Endothelial cell of umbilical vein (primary cell): Measurements from ENCODE around the gene LDHD. TPM values are rescaled to one million over a fixed set of nuclear protein-coding genes. Genes with fewer than 3 reads are reported as not detected.

Experiments
- BruUV-seq: library from RNA; stranded (reverse); fragments of 400-500 nt; replicated peaks from 2 replicates; lab custom pipeline; 2021; lab: Mats Ljungman, UMichigan
- CTCF ChIA-PET: fragments of 300-600, 350-600 bp; sonication (Branson Sonifier 250); formaldehyde crosslinking; loops from one replicate; lab custom pipeline; 2021; ENCODE audit warnings: antibody characterized with exemption, inconsistent platforms; lab: Charles Lee
- POLR2A ChIA-PET: fragments of 300-600, 350-600 bp; sonication (Branson Sonifier 250); formaldehyde crosslinking; loops from one replicate; lab custom pipeline; 2021; ENCODE audit warnings: antibody characterized with exemption, inconsistent platforms; lab: Charles Lee
- DNase-seq: peaks from one replicate; pipeline ENCODE4 v3.0.0-alpha.2; 2011; ENCODE audit warnings: low read depth, low spot score
- FAIRE-seq: peaks from 2 replicates; lab custom pipeline; 2011; peaks lifted over from hg19 to GRCh38; lab: Jason Lieb, UNC
- H2AFZ ChIP-seq: 2 replicates; pipeline ENCODE4 v1.6.0; 2012; ENCODE audit warnings: low read depth, low read length, control low read depth, inconsistent platforms
- H3K27ac ChIP-seq: 2 replicates; pipeline ENCODE4 v1.5.1; 2011; ENCODE audit warnings: low read depth, mild to moderate bottlenecking, control low read depth, low read length, moderate library complexity; ENCODE audit not compliant: insufficient read depth
- H3K27me3 ChIP-seq, 2 experiments: 2 replicates each; pipeline versions ENCODE4 v1.6.0 to v1.6.1; 2011; ENCODE audit warnings: low read length in 2 of 2, mixed read lengths in 1 of 2; ENCODE audit not compliant: control insufficient read depth in 2 of 2, insufficient read depth in 2 of 2
- H3K36me3 ChIP-seq, 2 experiments: 2 replicates in 1 of 2; 3 replicates in 1 of 2; pipeline ENCODE4 v1.5.1; 2011; ENCODE audit warnings: low read length in 2 of 2, mild to moderate bottlenecking in 1 of 2, moderate library complexity in 1 of 2; ENCODE audit not compliant: control insufficient read depth in 2 of 2, insufficient read depth in 2 of 2; ENCODE audit errors: extremely low read depth in 1 of 2
- H3K4me1 ChIP-seq: 3 replicates; pipeline ENCODE4 v1.5.1; 2011; ENCODE audit warnings: mild to moderate bottlenecking, low read length; ENCODE audit not compliant: control insufficient read depth, insufficient read depth; ENCODE audit errors: extremely low read depth
- H3K4me2 ChIP-seq: 2 replicates; pipeline ENCODE4 v1.6.1; 2011; ENCODE audit warnings: low read length, control low read depth, mixed read lengths; ENCODE audit not compliant: insufficient read depth
- H3K4me3 ChIP-seq, 3 experiments: fragments of 200-600 bp in 1 of 3; sonication (generic), shearing (Covaris generic) in 1 of 3; replicated peaks in 1 of 3; 2 replicates each; pipeline ENCODE4 v1.5.1; 2011 to 2016; ENCODE audit warnings: control low read depth in 3 of 3, low read length in 3 of 3, mild to moderate bottlenecking in 2 of 3, inconsistent platforms in 1 of 3, low read depth in 1 of 3, moderate library complexity in 1 of 3; ENCODE audit not compliant: insufficient read depth in 1 of 3
- H3K79me2 ChIP-seq: 2 replicates; pipeline ENCODE4 v1.6.0; 2012; ENCODE audit warnings: low read length, inconsistent platforms; ENCODE audit not compliant: control insufficient read depth, insufficient read depth
- H3K9ac ChIP-seq: replicated peaks from 2 replicates; pipeline ENCODE3; 2011; ENCODE audit warnings: low read length, control low read depth; ENCODE audit not compliant: insufficient read depth; ENCODE audit errors: extremely low read depth
- H3K9me1 ChIP-seq: replicated peaks from 3 replicates; pipeline ENCODE4 v1.6.0; 2011; ENCODE audit warnings: mild to moderate bottlenecking, low read length; ENCODE audit not compliant: control insufficient read depth, insufficient read depth; ENCODE audit errors: extremely low read depth
- H3K9me3 ChIP-seq: replicated peaks from 2 replicates; pipeline ENCODE4 v1.5.1; 2012; ENCODE audit warnings: low read length, inconsistent platforms; ENCODE audit not compliant: control insufficient read depth, insufficient read depth
- H4K20me1 ChIP-seq: replicated peaks from 2 replicates; pipeline ENCODE3; 2011; ENCODE audit warnings: mild to moderate bottlenecking, low read length; ENCODE audit not compliant: control insufficient read depth, insufficient read depth; ENCODE audit errors: extremely low read depth
- EZH2 ChIP-seq: IDR thresholded peaks from 2 replicates; pipeline ENCODE4 v1.6.1; 2012; ENCODE audit warnings: borderline replicate concordance, low read depth, mild to moderate bottlenecking, moderate library complexity, low read length, inconsistent platforms; ENCODE audit not compliant: severe bottlenecking
- FOS ChIP-seq: IDR thresholded peaks from 2 replicates; pipeline ENCODE4 v1.6.1; 2011; ENCODE audit warnings: mild to moderate bottlenecking, low read length, moderate library complexity, borderline replicate concordance; ENCODE audit not compliant: insufficient read depth
- GATA2 ChIP-seq: IDR thresholded peaks from 2 replicates; pipeline ENCODE4 v1.7.0; 2011; ENCODE audit warnings: low read depth, mild to moderate bottlenecking, moderate library complexity, mixed read lengths, low read length; ENCODE audit not compliant: insufficient read length, insufficient read depth
- JUN ChIP-seq: IDR thresholded peaks from 2 replicates; pipeline ENCODE4 v1.6.1; 2011; ENCODE audit warnings: borderline replicate concordance, low read depth; ENCODE audit not compliant: insufficient read length, insufficient read depth
- MAX ChIP-seq: IDR thresholded peaks from 2 replicates; pipeline ENCODE4 v1.6.1; 2011; ENCODE audit not compliant: insufficient read depth, insufficient read length
- MYC ChIP-seq: IDR thresholded peaks from one replicate; pipeline ENCODE4 v1.6.1; 2011; ENCODE audit warnings: mild to moderate bottlenecking, low read depth, low read length
- POLR2A ChIP-seq: IDR thresholded peaks from 2 replicates; pipeline ENCODE4 v1.6.1; 2012; ENCODE audit warnings: low read depth, mild to moderate bottlenecking, control low read depth, low read length
- POLR2AphosphoS5 ChIP-seq: IDR thresholded peaks from 2 replicates; pipeline ENCODE4 v1.6.1; 2012; ENCODE audit warnings: low read depth, mild to moderate bottlenecking, control low read depth, low read length, moderate library complexity; ENCODE audit not compliant: insufficient read depth
- dilution Hi-C: fragments of 300-500 bp; cut with MboI; formaldehyde crosslinking; loops from one replicate; pipeline ENCODE4 v1.15.0; 2019; ENCODE audit warnings: low sequenced_read_pairs; ENCODE audit not compliant: extremely low pct_ligation_motif_present
- intact Hi-C: fragments of 100-400 bp; cut with micrococcal nuclease; formaldehyde crosslinking; loops from one replicate; pipeline ENCODE4 v1.10.0; 2022
- polyA plus RNA-seq, 4 experiments: library from polyadenylated mRNA; depleted of rRNA in 3 of 4; stranded (reverse) in 3 of 4; unstranded in 1 of 4; fragments of >200 nt; gene quantifications; 2 replicates each; pipeline versions ENCODE4 v1.2.1 to v1.2.3, GENCODE V29; 2011 to 2012; ENCODE audit warnings: missing spikeins in 1 of 4
- total RNA-seq: library from RNA; stranded (reverse); gene quantifications from 2 replicates; pipeline ENCODE4 v1.2.3, GENCODE V29; 2021
- TF ChIP-seq, protein P1 (sequence below), 2 donors: IDR thresholded peaks; 1 replicate in 1 of 2; 2 replicates in 1 of 2; pipeline ENCODE4 v1.5.1; 2011; ENCODE audit warnings: low read length in 2 of 2, mild to moderate bottlenecking in 2 of 2, moderate library complexity in 2 of 2, control low read depth in 1 of 2, inconsistent platforms in 1 of 2, low read depth in 1 of 2; ENCODE audit not compliant: insufficient read depth in 1 of 2; ENCODE audit errors: extremely low read depth in 1 of 2

The LDHD gene
- total and polyA plus RNA-seq, 2 donors (not counting 3 experiments of a cell fraction or from before 2014, with no cell fraction given): 0.41 TPM; not detected in 1

DNA sequence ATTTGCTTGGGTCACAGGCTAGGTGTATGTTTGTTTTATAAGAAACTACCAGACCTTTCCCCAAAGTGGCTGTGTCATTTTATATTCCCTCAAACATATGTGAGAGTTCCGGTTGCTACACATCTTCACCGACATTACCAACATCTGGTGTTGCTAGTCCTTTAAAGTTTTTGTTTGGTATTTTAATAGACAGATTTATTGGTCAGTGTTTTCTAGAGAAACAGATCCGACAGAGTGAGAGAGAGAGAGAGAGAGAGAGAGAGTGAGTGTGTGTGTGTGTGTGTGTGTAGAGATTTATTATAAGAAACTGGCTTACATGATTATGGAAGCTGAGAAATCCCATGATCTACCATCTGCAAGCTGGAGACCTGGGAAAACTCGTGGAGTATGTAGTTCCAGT is 31.0 kb downstream of the LDHD start:
- ChIA-PET POLR2A (no interaction called here), CTCF (no interaction called here)
- Histone ChIP-seq H3K4me2 (no peak overlapping the region), H2AFZ (no peak overlapping the region), H4K20me1 (no peaks in the 10 kb centered on the region), H3K79me2 (peaks cover 15% of the 10 kb centered on the region), H3K9ac (no peak overlapping the region), H3K27me3 (no peaks in the 10 kb centered on the region), H3K4me1 (peaks cover 26% of the 10 kb centered on the region), H3K9me1 (no peaks in the 10 kb centered on the region), H3K36me3 (no peaks in the 10 kb centered on the region), H3K27ac (no peak overlapping the region), H3K4me3 (no peak overlapping the region), H3K9me3 (no peaks in the 10 kb centered on the region)
- dilution Hi-C loops (no loop called here), intact Hi-C loops (no loop called here)
- TF ChIP-seq FOS (no peak), JUN (no peak), POLR2A (no peak), POLR2AphosphoS5 (no peak), MAX (no peak), EZH2 (no peak), MYC (no peak), GATA2 (no peak)
- TF ChIP-seq, protein P1, sequence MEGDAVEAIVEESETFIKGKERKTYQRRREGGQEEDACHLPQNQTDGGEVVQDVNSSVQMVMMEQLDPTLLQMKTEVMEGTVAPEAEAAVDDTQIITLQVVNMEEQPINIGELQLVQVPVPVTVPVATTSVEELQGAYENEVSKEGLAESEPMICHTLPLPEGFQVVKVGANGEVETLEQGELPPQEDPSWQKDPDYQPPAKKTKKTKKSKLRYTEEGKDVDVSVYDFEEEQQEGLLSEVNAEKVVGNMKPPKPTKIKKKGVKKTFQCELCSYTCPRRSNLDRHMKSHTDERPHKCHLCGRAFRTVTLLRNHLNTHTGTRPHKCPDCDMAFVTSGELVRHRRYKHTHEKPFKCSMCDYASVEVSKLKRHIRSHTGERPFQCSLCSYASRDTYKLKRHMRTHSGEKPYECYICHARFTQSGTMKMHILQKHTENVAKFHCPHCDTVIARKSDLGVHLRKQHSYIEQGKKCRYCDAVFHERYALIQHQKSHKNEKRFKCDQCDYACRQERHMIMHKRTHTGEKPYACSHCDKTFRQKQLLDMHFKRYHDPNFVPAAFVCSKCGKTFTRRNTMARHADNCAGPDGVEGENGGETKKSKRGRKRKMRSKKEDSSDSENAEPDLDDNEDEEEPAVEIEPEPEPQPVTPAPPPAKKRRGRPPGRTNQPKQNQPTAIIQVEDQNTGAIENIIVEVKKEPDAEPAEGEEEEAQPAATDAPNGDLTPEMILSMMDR (IDR thresholded peaks at IDR 0.05; ENCODE audit: extremely low read depth in 1 of 2, insufficient read depth in 1 of 2, low read depth in 1 of 2, low read length in 2 of 2): no peak
- no peak for FAIRE-seq
- no peak for DNase-seq
- no TSS peak for BruUV-seq
